Measurements from ENCODE around the gene OPRL1. TPM values are rescaled to one million over a fixed set of nuclear protein-coding genes. Genes with fewer than 3 reads are reported as not detected.

Gene OPRL1
- total and polyA plus RNA-seq, 2 donors (not counting 1 experiment from before 2014, with no cell fraction given), result 3.5 to 6.2 TPM

DNA sequence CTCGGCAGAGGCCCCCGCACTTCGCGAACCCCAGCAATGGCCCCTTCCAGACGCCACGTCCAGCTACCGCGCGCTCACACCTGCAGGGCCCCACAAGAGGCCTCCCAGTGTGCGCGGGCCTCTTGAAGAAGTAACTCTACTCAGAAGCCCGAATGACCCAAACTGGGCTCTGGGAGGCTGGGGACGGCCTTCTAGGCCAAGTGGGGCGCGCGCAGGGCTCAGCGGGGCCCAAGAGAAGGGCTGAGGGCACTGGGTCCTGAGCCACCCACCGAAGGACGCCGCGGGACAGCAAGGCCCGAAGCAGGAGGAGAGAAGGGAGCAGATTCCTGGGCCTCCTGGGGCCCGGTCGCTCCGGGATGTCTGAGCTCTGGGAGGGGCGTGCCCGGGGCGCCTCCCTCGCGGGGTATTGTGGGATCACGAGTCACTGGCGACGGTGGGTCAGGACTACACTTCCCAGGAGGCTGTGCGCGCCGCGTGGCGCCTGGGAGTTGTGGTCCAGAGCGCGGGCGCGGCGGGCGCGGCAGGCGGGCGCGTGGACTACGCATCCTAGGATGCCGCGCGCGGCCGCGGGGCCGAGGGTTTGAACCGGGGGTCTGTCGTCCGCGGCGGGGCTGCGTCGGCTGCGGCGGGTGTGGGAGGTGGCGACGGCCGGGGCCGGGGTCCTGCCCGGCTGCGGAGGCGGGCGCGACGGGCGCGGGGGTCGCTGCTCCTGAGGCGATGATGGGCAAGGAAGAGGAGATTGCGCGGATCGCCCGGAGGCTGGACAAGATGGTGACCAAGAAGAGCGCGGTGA lies 17.1 kb upstream of the OPRL1 start, which contains the start of gene TCEA2:
Gene TCEA2, plus strand, starts transcription at position 603 of the 793 bp plus-strand sequence. Its CDS starts 115 bp downstream, at position 718.
- no peak for TF ChIP-seq EZH2 (IDR thresholded peaks at IDR 0.05; ENCODE audit: borderline replicate concordance, insufficient read depth, low read depth, low read length, poor library complexity, severe bottlenecking)
- TF ChIP-seq, protein P1, sequence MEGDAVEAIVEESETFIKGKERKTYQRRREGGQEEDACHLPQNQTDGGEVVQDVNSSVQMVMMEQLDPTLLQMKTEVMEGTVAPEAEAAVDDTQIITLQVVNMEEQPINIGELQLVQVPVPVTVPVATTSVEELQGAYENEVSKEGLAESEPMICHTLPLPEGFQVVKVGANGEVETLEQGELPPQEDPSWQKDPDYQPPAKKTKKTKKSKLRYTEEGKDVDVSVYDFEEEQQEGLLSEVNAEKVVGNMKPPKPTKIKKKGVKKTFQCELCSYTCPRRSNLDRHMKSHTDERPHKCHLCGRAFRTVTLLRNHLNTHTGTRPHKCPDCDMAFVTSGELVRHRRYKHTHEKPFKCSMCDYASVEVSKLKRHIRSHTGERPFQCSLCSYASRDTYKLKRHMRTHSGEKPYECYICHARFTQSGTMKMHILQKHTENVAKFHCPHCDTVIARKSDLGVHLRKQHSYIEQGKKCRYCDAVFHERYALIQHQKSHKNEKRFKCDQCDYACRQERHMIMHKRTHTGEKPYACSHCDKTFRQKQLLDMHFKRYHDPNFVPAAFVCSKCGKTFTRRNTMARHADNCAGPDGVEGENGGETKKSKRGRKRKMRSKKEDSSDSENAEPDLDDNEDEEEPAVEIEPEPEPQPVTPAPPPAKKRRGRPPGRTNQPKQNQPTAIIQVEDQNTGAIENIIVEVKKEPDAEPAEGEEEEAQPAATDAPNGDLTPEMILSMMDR (IDR thresholded peaks at IDR 0.05), result no peak
- peak within 1 kb of the TSS in 4 of 5 experiments; percentile 63 to 79 (median 70) for H3K4me3 ChIP-seq (ENCODE audit: control extremely low read depth in 1 of 5, extremely low read depth in 1 of 5, insufficient read depth in 1 of 5, low read depth in 2 of 5, low read length in 4 of 5)
- no peaks in the 10 kb centered on the region for H3K27me3 ChIP-seq (replicated peaks in 1 of 4; ENCODE audit: control extremely low read depth in 1 of 4, control insufficient read depth in 3 of 4, insufficient read depth in 4 of 4, low read length in 3 of 4)
- Mint-ChIP-seq H3K27me3 (no peaks in the 10 kb centered on the region), H3K4me3 (peak within 1 kb of the TSS; percentile 88), H3K27ac (peak within 1 kb of the TSS; percentile 86), H3K9me3 (ENCODE audit: insufficient read depth) (no peaks in the 10 kb centered on the region), H3K4me1 (peaks cover 52% of the 10 kb centered on the region)
- no peaks in the 10 kb centered on the region for H3K9me3 ChIP-seq (ENCODE audit: control extremely low read depth in 1 of 3, control insufficient read depth in 2 of 3, insufficient read depth in 1 of 3, low read length in 2 of 3)
- no peaks in the 10 kb centered on the region for H3K36me3 ChIP-seq (replicated peaks in 1 of 2; ENCODE audit: control extremely low read depth in 1 of 2, control insufficient read depth in 1 of 2, extremely low read depth in 1 of 2, insufficient read depth in 2 of 2, low read length in 1 of 2)
- ATAC-seq (ENCODE audit: low read depth) (peak; percentile 83), DNase-seq (peak; percentile 93)
- peak within 1 kb of the TSS; percentile 98 for H3K4me2 ChIP-seq (replicated peaks; ENCODE audit: low read depth, low read length, poor library complexity, severe bottlenecking)
- 10% methylated on average over 85 of the region's 85 CpGs for WGBS (ENCODE audit: insufficient coverage)
- CTCF ChIA-PET, result interaction anchor here (0.7 to 1.9 kb wide), 11 partner anchors 11 to 154 kb away, joined by 3 to 16 read pairs (median 4); partner anchors contain the start of genes LKAAEAR1, OPRL1, PRPF6 and RGS19
- peaks cover 6% of the 10 kb centered on the region for H4K20me1 ChIP-seq (ENCODE audit: control insufficient read depth, insufficient read depth, low read length, poor library complexity, severe bottlenecking)
- peaks cover 54 to 63% of the 10 kb centered on the region in 2 donors for H3K4me1 ChIP-seq (ENCODE audit: control insufficient read depth in 2 of 2, insufficient read depth in 2 of 2, low read length in 2 of 2)
- peaks cover 7% of the 10 kb centered on the region for H3K79me2 ChIP-seq (ENCODE audit: control insufficient read depth, insufficient read depth, low read length)
- H2AFZ ChIP-seq (ENCODE audit: insufficient read depth, low read depth, low read length, poor library complexity, severe bottlenecking), result peak within 1 kb of the TSS; percentile 90
- peak within 1 kb of the TSS; percentile 34 to 69 for H3K27ac ChIP-seq (ENCODE audit: low read length in 2 of 2)
- peak within 1 kb of the TSS; percentile 83 for H3K9ac ChIP-seq (ENCODE audit: low read length)
- POLR2A ChIA-PET, result interaction anchor here (0.6 to 1.6 kb wide), 6 partner anchors 12 to 542 kb away, joined by 3 to 15 read pairs (median 3); partner anchors contain the start of genes OPRL1, PPDPF, RGS19 and UCKL1
- intact Hi-C loops (cut with micrococcal nuclease), result loop anchor here (1.0 to 5.0 kb wide), 5 partner anchors 17 to 405 kb away; partner anchors contain the start of genes ARFRP1, RGS19, RTEL1 and ZGPAT

Data from B cell (primary cell).